HG03139 (cell line): ENCODE measurements around the gene GNA12.

ENCODE experiments used
- ATAC-seq: cut with Tn5 transposase; IDR thresholded peaks from one replicate; pipeline ENCODE4 v1.9.1; 2021; ENCODE audit not compliant: unreplicated experiment

GNA12 gene

GRCh38 chr7:2805213-2805944 lies 38.7 kb downstream of the GNA12 start:
- no peak for ATAC-seq

GRCh38 chr7:2804227-2804763 lies 39.8 kb downstream of the GNA12 start:
- ATAC-seq = no peak

GRCh38 chr7:2803755-2804154 lies 40.4 kb downstream of the GNA12 start:
- ATAC-seq = no peak

GRCh38 chr7:2803342-2803692 lies 40.8 kb downstream of the GNA12 start:
- ATAC-seq = no peak

- no peak for ATAC-seq
These were observed 41.4 kb downstream of the GNA12 start for GRCh38 chr7:2802504-2803341.

- ATAC-seq = no peak
These were observed 42.0 kb downstream of the GNA12 start for GRCh38 chr7:2802101-2802500.

GRCh38 chr7:2800931-2801688 lies 43.0 kb downstream of the GNA12 start:
- no peak for ATAC-seq

- ATAC-seq = no peak
These were observed 43.7 kb downstream of the GNA12 start for GRCh38 chr7:2800220-2800930.

- no peak for ATAC-seq
These were observed 44.9 kb downstream of the GNA12 start for GRCh38 chr7:2799253-2799652.

- no peak for ATAC-seq
These were observed 45.4 kb downstream of the GNA12 start for GRCh38 chr7:2798669-2799068.

GRCh38 chr7:2796358-2797352 lies 47.5 kb downstream of the GNA12 start:
- no peak for ATAC-seq

- no peak for ATAC-seq
These were observed 48.2 kb downstream of the GNA12 start for GRCh38 chr7:2795906-2796305.

GRCh38 chr7:2794836-2795636 lies 49.1 kb downstream of the GNA12 start:
- ATAC-seq = no peak

GRCh38 chr7:2792856-2793487 lies 51.1 kb downstream of the GNA12 start:
- ATAC-seq = no peak

GRCh38 chr7:2792235-2792634 lies 51.9 kb downstream of the GNA12 start:
- ATAC-seq = no peak

- no peak for ATAC-seq
These were observed 52.7 kb downstream of the GNA12 start for GRCh38 chr7:2791390-2791789.

- ATAC-seq = no peak
These were observed 56.7 kb downstream of the GNA12 start for GRCh38 chr7:2787251-2787951.
